GM19240 (cell line): ENCODE measurements around the gene PAEP.

Experiments used
- DNase-seq: peaks from one replicate; pipeline ENCODE4 v3.0.0; 2011; ENCODE audit warnings: low spot score; ENCODE audit not compliant: insufficient read length

PAEP gene

GRCh38 chr9:135574943-135575342, 13.4 kb downstream of the PAEP start:
- DNase-seq: no peak

GRCh38 chr9:135575995-135576631, 14.6 kb downstream of the PAEP start:
- no peak for DNase-seq

GRCh38 chr9:135577256-135577655, 15.7 kb downstream of the PAEP start:
- no peak for DNase-seq

- DNase-seq: no peak
These were observed 17.8 kb downstream of the PAEP start for GRCh38 chr9:135579356-135579755.

- DNase-seq: no peak
These were observed 18.5 kb downstream of the PAEP start for GRCh38 chr9:135579889-135580660.

- no peak for DNase-seq
These were observed 19.3 kb downstream of the PAEP start for GRCh38 chr9:135580664-135581380.

GRCh38 chr9:135581636-135582426, 20.3 kb downstream of the PAEP start:
- DNase-seq: no peak

- no peak for DNase-seq
These were observed 21.0 kb downstream of the PAEP start for GRCh38 chr9:135582541-135582940.

- DNase-seq: no peak
These were observed 21.6 kb downstream of the PAEP start for GRCh38 chr9:135582966-135583687.

GRCh38 chr9:135583688-135584011, 22.1 kb downstream of the PAEP start:
- DNase-seq: no peak

- DNase-seq: no peak
These were observed 22.8 kb downstream of the PAEP start for GRCh38 chr9:135584371-135584770.

GRCh38 chr9:135584934-135585333, 23.4 kb downstream of the PAEP start:
- DNase-seq: no peak

GRCh38 chr9:135586601-135587109, 25.1 kb downstream of the PAEP start:
- no peak for DNase-seq

- DNase-seq: no peak
These were observed 26.1 kb downstream of the PAEP start for GRCh38 chr9:135587658-135588057.

GRCh38 chr9:135588371-135588770, 26.8 kb downstream of the PAEP start:
- no peak for DNase-seq

- DNase-seq: no peak
These were observed 27.5 kb downstream of the PAEP start for GRCh38 chr9:135588886-135589595.

- no peak for DNase-seq
These were observed 28.3 kb downstream of the PAEP start for GRCh38 chr9:135589596-135590485.

- DNase-seq: no peak
These were observed 29.0 kb downstream of the PAEP start for GRCh38 chr9:135590486-135591079.
